H1 (cell line): ENCODE results near the gene PRR36. TPM values are rescaled to one million over a fixed set of nuclear protein-coding genes. Genes with fewer than 3 reads are reported as not detected.

Experiments used
- CTCF ChIA-PET: fragments of 300-600 bp; sonication (Branson Sonifier 250); formaldehyde crosslinking; loops from one replicate; lab custom pipeline; 2021; ENCODE audit not compliant: partially characterized antibody; lab: Charles Lee
- POLR2A ChIA-PET: fragments of 300-600 bp; sonication (Branson Sonifier 250); formaldehyde crosslinking; loops from one replicate; lab custom pipeline; 2021; ENCODE audit warnings: inconsistent platforms; ENCODE audit not compliant: partially characterized antibody; lab: Charles Lee
- DNase-seq, 2 experiments: peaks; one replicate each; pipeline versions ENCODE4 v3.0.0 to v3.0.0-alpha.2; 2010 to 2022; ENCODE audit warnings: low spot score in 2 of 2, low read depth in 1 of 2, mixed read lengths in 1 of 2
- FAIRE-seq: peaks from 2 replicates; lab custom pipeline; 2011; peaks lifted over from hg19 to GRCh38; lab: Jason Lieb, UNC
- H2AFZ ChIP-seq: 2 replicates; pipeline ENCODE4 v1.8.1; 2012; ENCODE audit warnings: low read length, inconsistent platforms
- H2AK5ac ChIP-seq: 2 replicates; pipeline ENCODE4 v1.6.1; 2013; ENCODE audit warnings: low read depth, low read length
- H2BK120ac ChIP-seq: replicated peaks from 2 replicates; pipeline ENCODE3; 2013; ENCODE audit warnings: low read depth, low read length, inconsistent platforms
- H2BK12ac ChIP-seq: 2 replicates; pipeline ENCODE4 v1.6.1; 2013; ENCODE audit warnings: low read depth, low read length
- H2BK15ac ChIP-seq: 2 replicates; pipeline ENCODE4 v1.6.1; 2013; ENCODE audit warnings: low read length
- H2BK20ac ChIP-seq: 2 replicates; pipeline ENCODE4 v1.6.1; 2013; ENCODE audit warnings: low read length
- H2BK5ac ChIP-seq: 2 replicates; pipeline ENCODE4 v1.6.1; 2013; ENCODE audit warnings: low read depth, low read length
- H3K14ac ChIP-seq: 2 replicates; pipeline ENCODE4 v1.6.1; 2013; ENCODE audit warnings: inconsistent platforms; ENCODE audit not compliant: insufficient read length
- H3K18ac ChIP-seq: 2 replicates; pipeline ENCODE4 v1.6.1; 2013; ENCODE audit warnings: low read length; ENCODE audit errors: extremely low read depth
- H3K23ac ChIP-seq: 2 replicates; pipeline ENCODE4 v1.6.1; 2013; ENCODE audit warnings: inconsistent platforms; ENCODE audit not compliant: insufficient read length
- H3K23me2 ChIP-seq: 2 replicates; pipeline ENCODE4 v1.6.1; 2013; ENCODE audit warnings: low read depth, low read length
- H3K27ac ChIP-seq: 2 replicates; pipeline ENCODE4 v1.6.1; 2011; ENCODE audit warnings: low read depth, low read length, inconsistent platforms
- H3K27me3 ChIP-seq, 4 experiments: replicated peaks in 1 of 4; 1 replicate in 1 of 4; 2 replicates in 3 of 4; pipeline versions ENCODE4 v1.6.1 to v1.8.1; 2011 to 2013; ENCODE audit warnings: low read length in 3 of 4, mild to moderate bottlenecking in 3 of 4, inconsistent platforms in 2 of 4, mixed read lengths in 2 of 4, moderate library complexity in 1 of 4; ENCODE audit not compliant: control insufficient read depth in 3 of 4, insufficient read depth in 3 of 4; ENCODE audit errors: extremely low read depth in 1 of 4
- H3K36me3 ChIP-seq, 4 experiments: 2 replicates each; pipeline versions ENCODE4 v1.6.1 to v1.8.1; 2011 to 2013; ENCODE audit warnings: mild to moderate bottlenecking in 4 of 4, low read length in 3 of 4, moderate library complexity in 2 of 4, control low read depth in 1 of 4, inconsistent platforms in 1 of 4; ENCODE audit not compliant: insufficient read depth in 4 of 4, control insufficient read depth in 2 of 4
- H3K4ac ChIP-seq: replicated peaks from 2 replicates; pipeline ENCODE3; 2013; ENCODE audit warnings: low read length, low read depth, mixed read lengths, inconsistent platforms; ENCODE audit not compliant: insufficient read length
- H3K4me1 ChIP-seq, 4 experiments: replicated peaks in 1 of 4; 1 replicate in 1 of 4; 2 replicates in 3 of 4; pipeline versions ENCODE4 v1.6.1 to v1.8.1; 2011 to 2013; ENCODE audit warnings: low read length in 3 of 4, inconsistent platforms in 2 of 4, mixed read lengths in 1 of 4; ENCODE audit not compliant: insufficient read depth in 4 of 4, control insufficient read depth in 3 of 4
- H3K4me2 ChIP-seq, 2 experiments: 2 replicates each; pipeline versions ENCODE4 v1.6.1 to v1.8.1; 2011 to 2013; ENCODE audit warnings: low read depth in 2 of 2, low read length in 2 of 2, control low read depth in 1 of 2, inconsistent platforms in 1 of 2, mild to moderate bottlenecking in 1 of 2; ENCODE audit not compliant: insufficient read depth in 1 of 2
- H3K4me3 ChIP-seq, 4 experiments: fragments of 200-600, 300-600 bp in 1 of 4; sonication (generic), shearing (Covaris generic), sonication (Bioruptor Twin) in 1 of 4; 2 replicates each; pipeline versions ENCODE4 v1.5.1 to v1.8.1; 2011 to 2016; ENCODE audit warnings: low read length in 4 of 4, low read depth in 3 of 4, control low read depth in 2 of 4, inconsistent platforms in 2 of 4, mild to moderate bottlenecking in 2 of 4, mixed read lengths in 1 of 4, moderate library complexity in 1 of 4; ENCODE audit not compliant: insufficient read depth in 2 of 4; ENCODE audit errors: extremely low read depth in 1 of 4
- H3K56ac ChIP-seq: replicated peaks from 2 replicates; pipeline ENCODE3; 2013; ENCODE audit warnings: low read depth, mild to moderate bottlenecking, mixed read lengths, low read length, inconsistent platforms; ENCODE audit not compliant: insufficient read length
- H3K79me1 ChIP-seq: 2 replicates; pipeline ENCODE4 v1.6.1; 2013; ENCODE audit warnings: low read depth, low read length, control low read depth
- H3K79me2 ChIP-seq, 2 experiments: 2 replicates each; pipeline versions ENCODE4 v1.6.1 to v1.8.1; 2012 to 2013; ENCODE audit warnings: low read length in 2 of 2, mild to moderate bottlenecking in 2 of 2, inconsistent platforms in 1 of 2; ENCODE audit not compliant: insufficient read depth in 2 of 2, control insufficient read depth in 1 of 2
- H3K9ac ChIP-seq, 4 experiments: replicated peaks in 1 of 4; 1 replicate in 1 of 4; 2 replicates in 3 of 4; pipeline versions ENCODE4 v1.6.1 to v1.8.1; 2011 to 2013; ENCODE audit warnings: low read depth in 3 of 4, low read length in 3 of 4, control low read depth in 2 of 4, mild to moderate bottlenecking in 2 of 4, moderate library complexity in 2 of 4, inconsistent platforms in 1 of 4; ENCODE audit errors: extremely low read depth in 1 of 4
- H3K9me3 ChIP-seq, 2 experiments: 2 replicates each; pipeline versions ENCODE4 v1.6.1 to v1.8.1; 2012 to 2013; ENCODE audit warnings: mild to moderate bottlenecking in 2 of 2, moderate library complexity in 2 of 2, control low read depth in 1 of 2, inconsistent platforms in 1 of 2, low read depth in 1 of 2, low read length in 1 of 2, mixed read lengths in 1 of 2; ENCODE audit not compliant: insufficient read depth in 2 of 2
- H4K20me1 ChIP-seq, 2 experiments: replicated peaks in 1 of 2; 2 replicates each; pipeline versions ENCODE3 to v1.8.1; 2011 to 2013; ENCODE audit warnings: inconsistent platforms in 2 of 2, low read length in 2 of 2, mild to moderate bottlenecking in 1 of 2; ENCODE audit not compliant: insufficient read depth in 2 of 2, control insufficient read depth in 1 of 2
- H4K5ac ChIP-seq: 2 replicates; pipeline ENCODE4 v1.6.1; 2013; ENCODE audit warnings: low read length, low read depth, mixed read lengths, inconsistent platforms; ENCODE audit not compliant: insufficient read length
- H4K8ac ChIP-seq: 2 replicates; pipeline ENCODE4 v1.8.0; 2013; ENCODE audit warnings: mild to moderate bottlenecking, moderate library complexity, low read length, inconsistent platforms; ENCODE audit not compliant: insufficient read depth; ENCODE audit errors: extremely low read depth
- H4K91ac ChIP-seq: replicated peaks from 2 replicates; pipeline ENCODE3; 2013; ENCODE audit warnings: low read length, mixed read lengths, inconsistent platforms; ENCODE audit not compliant: insufficient read length
- CTBP2 ChIP-seq: IDR thresholded peaks from 2 replicates; pipeline ENCODE4 v1.7.0; 2011; ENCODE audit warnings: borderline replicate concordance, mild to moderate bottlenecking, moderate library complexity, mixed read lengths, low read length; ENCODE audit not compliant: insufficient read depth, insufficient read length
- WGBS, 2 experiments: shearing (Covaris generic) in 1 of 2; methylation state at CpG; one replicate each; pipeline versions ENCODE4 v1.1.6 to v1.1.7; 2013 to 2015; ENCODE audit warnings: low lambda C conversion rate in 2 of 2, mixed read lengths in 2 of 2, inconsistent platforms in 1 of 2, low coverage in 1 of 2, missing lambda C conversion rate in 1 of 2; ENCODE audit not compliant: insufficient replicate concordance in 2 of 2, insufficient coverage in 1 of 2, insufficient read length in 1 of 2; ENCODE audit errors: extremely low coverage in 1 of 2, missing lambda C conversion rate in 1 of 2; 5-methylcytosine and 5-hydroxymethylcytosine counted together
- polyA plus RNA-seq, 7 experiments: library from polyadenylated mRNA; depleted of rRNA in 3 of 7; stranded (reverse) in 5 of 7; unstranded in 2 of 7; fragments of >200 nt in 5 of 7; fragments of 200-250 nt in 2 of 7; gene quantifications; 1 replicate in 5 of 7; 2 replicates in 1 of 7; 4 replicates in 1 of 7; pipeline versions ENCODE4 v1.2.1 to v1.2.3, GENCODE V29; 2011 to 2013; ENCODE audit warnings: missing spikeins in 2 of 7, mixed read lengths in 2 of 7
- total RNA-seq: library from RNA; stranded (reverse); fragmentation: NEBNext Ultra II Directional; extraction: Animal tissue kit (Norgen Biotek cat#: 25700); gene quantifications from 2 replicates; pipeline ENCODE4 v1.2.1, GENCODE V29; 2021

Gene PRR36
- total and polyA plus RNA-seq, 2 of the 8 experiments (the other 6 are each of a cell fraction or from before 2014, with no cell fraction given) = 1.6 to 23.9 TPM

DNA sequence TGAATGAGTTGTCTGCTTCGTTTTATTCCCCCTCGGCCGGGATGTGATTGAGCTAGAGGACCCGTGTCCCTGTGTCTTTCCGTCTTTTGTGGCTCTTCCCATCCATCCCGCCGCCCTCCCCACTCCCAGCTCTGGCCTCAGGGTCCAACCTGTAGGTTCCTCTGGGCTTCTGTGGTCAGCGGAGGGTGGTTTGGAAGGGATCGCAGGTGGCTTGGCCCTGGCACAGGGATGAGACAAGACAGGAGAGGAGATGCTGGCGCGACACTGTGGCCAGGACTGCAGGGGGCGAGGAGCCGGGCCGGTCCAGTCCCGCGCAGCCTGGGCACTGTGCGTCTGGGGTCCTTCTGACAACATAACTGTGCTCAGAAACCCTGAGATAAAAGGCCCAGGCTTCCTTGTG is 42.2 kb downstream of the PRR36 start:
- no peak overlapping the region for H4K91ac ChIP-seq
- no peak overlapping the region for H4K5ac ChIP-seq
- H3K56ac ChIP-seq = no peak overlapping the region
- FAIRE-seq (no peak), DNase-seq (no peak)
- H3K27me3 ChIP-seq = peaks cover 0 to 3% (median 2%) of the 10 kb centered on the region in 4 experiments; a peak in 1 of 7 replicates
- no peaks in the 10 kb centered on the region for H3K79me1 ChIP-seq
- no peak overlapping the region for H2AFZ ChIP-seq
- no peak overlapping the region for H2BK20ac ChIP-seq
- no peak overlapping the region for H3K14ac ChIP-seq
- H3K36me3 ChIP-seq = no peaks in the 10 kb centered on the region
- H3K4ac ChIP-seq = no peak overlapping the region
- H2AK5ac ChIP-seq = no peak overlapping the region
- H2BK120ac ChIP-seq = no peak overlapping the region
- no peaks in the 10 kb centered on the region for H3K79me2 ChIP-seq
- peaks cover 0 to 1% of the 10 kb centered on the region in 2 experiments for H4K20me1 ChIP-seq
- no peak overlapping the region for H2BK5ac ChIP-seq
- H2BK15ac ChIP-seq = no peak overlapping the region
- 0 out of 8 replicates have a peak overlapping the region, but pooled peaks of 1 of the 4 experiments have one; percentile 8 for H3K4me3 ChIP-seq
- no peaks in the 10 kb centered on the region; the same call in 1 of the 2 replicates for H3K23me2 ChIP-seq
- no peak overlapping the region; the same call in 1 of the 2 replicates for H4K8ac ChIP-seq
- H2BK12ac ChIP-seq = no peak overlapping the region; the same call in 1 of the 2 replicates
- H3K4me1 ChIP-seq = peaks cover 0 to 8% (median 6%) of the 10 kb centered on the region in 4 experiments; a peak in 5 of 7 replicates
- no peak overlapping the region for H3K4me2 ChIP-seq
- 91% methylated on average over 17 of the region's 17 CpGs; no CpG with 5 or more reads in 1 of the 2 experiments for WGBS, 2 experiments
- H3K23ac ChIP-seq = no peak overlapping the region
- H3K18ac ChIP-seq = no peak overlapping the region
- H3K9ac ChIP-seq = no peak overlapping the region
- no peaks in the 10 kb centered on the region for H3K9me3 ChIP-seq
- CTCF ChIA-PET = interaction anchor here (0.5 to 3.6 kb wide), 30 partner anchors 9 to 264 kb away, joined by 3 to 19 read pairs (median 4); partner anchors contain the start of genes CD209 and TRAPPC5
- POLR2A ChIA-PET = interaction anchor here (0.7 to 1.7 kb wide), 4 partner anchors 20 to 151 kb away, joined by 3 to 4 read pairs (median 4); partner anchors contain the start of gene TRAPPC5
- no peak overlapping the region for H3K27ac ChIP-seq
- TF ChIP-seq CTBP2 = no peak
